Endothelial cell of umbilical vein (primary cell): Measurements from ENCODE around the gene AS3MT. TPM values are rescaled to one million over a fixed set of nuclear protein-coding genes. Genes with fewer than 3 reads are reported as not detected.

Experiments
- BruUV-seq: library from RNA; stranded (reverse); fragments of 400-500 nt; replicated peaks from 2 replicates; lab custom pipeline; 2021; lab: Mats Ljungman, UMichigan
- CTCF ChIA-PET: fragments of 300-600, 350-600 bp; sonication (Branson Sonifier 250); formaldehyde crosslinking; loops from one replicate; lab custom pipeline; 2021; ENCODE audit warnings: antibody characterized with exemption, inconsistent platforms; lab: Charles Lee
- POLR2A ChIA-PET: fragments of 300-600, 350-600 bp; sonication (Branson Sonifier 250); formaldehyde crosslinking; loops from one replicate; lab custom pipeline; 2021; ENCODE audit warnings: antibody characterized with exemption, inconsistent platforms; lab: Charles Lee
- DNase-seq: peaks from one replicate; pipeline ENCODE4 v3.0.0-alpha.2; 2011; ENCODE audit warnings: low read depth, low spot score
- FAIRE-seq: peaks from 2 replicates; lab custom pipeline; 2011; peaks lifted over from hg19 to GRCh38; lab: Jason Lieb, UNC
- H2AFZ ChIP-seq: 2 replicates; pipeline ENCODE4 v1.6.0; 2012; ENCODE audit warnings: low read depth, low read length, control low read depth, inconsistent platforms
- H3K27ac ChIP-seq: 2 replicates; pipeline ENCODE4 v1.5.1; 2011; ENCODE audit warnings: low read depth, mild to moderate bottlenecking, control low read depth, low read length, moderate library complexity; ENCODE audit not compliant: insufficient read depth
- H3K27me3 ChIP-seq, 2 experiments: 2 replicates each; pipeline versions ENCODE4 v1.6.0 to v1.6.1; 2011; ENCODE audit warnings: low read length in 2 of 2, mixed read lengths in 1 of 2; ENCODE audit not compliant: control insufficient read depth in 2 of 2, insufficient read depth in 2 of 2
- H3K36me3 ChIP-seq, 2 experiments: 2 replicates in 1 of 2; 3 replicates in 1 of 2; pipeline ENCODE4 v1.5.1; 2011; ENCODE audit warnings: low read length in 2 of 2, mild to moderate bottlenecking in 1 of 2, moderate library complexity in 1 of 2; ENCODE audit not compliant: control insufficient read depth in 2 of 2, insufficient read depth in 2 of 2; ENCODE audit errors: extremely low read depth in 1 of 2
- H3K4me1 ChIP-seq: 3 replicates; pipeline ENCODE4 v1.5.1; 2011; ENCODE audit warnings: mild to moderate bottlenecking, low read length; ENCODE audit not compliant: control insufficient read depth, insufficient read depth; ENCODE audit errors: extremely low read depth
- H3K4me2 ChIP-seq: 2 replicates; pipeline ENCODE4 v1.6.1; 2011; ENCODE audit warnings: low read length, control low read depth, mixed read lengths; ENCODE audit not compliant: insufficient read depth
- H3K4me3 ChIP-seq, 3 experiments: fragments of 200-600 bp in 1 of 3; sonication (generic), shearing (Covaris generic) in 1 of 3; replicated peaks in 1 of 3; 2 replicates each; pipeline ENCODE4 v1.5.1; 2011 to 2016; ENCODE audit warnings: control low read depth in 3 of 3, low read length in 3 of 3, mild to moderate bottlenecking in 2 of 3, inconsistent platforms in 1 of 3, low read depth in 1 of 3, moderate library complexity in 1 of 3; ENCODE audit not compliant: insufficient read depth in 1 of 3
- H3K79me2 ChIP-seq: 2 replicates; pipeline ENCODE4 v1.6.0; 2012; ENCODE audit warnings: low read length, inconsistent platforms; ENCODE audit not compliant: control insufficient read depth, insufficient read depth
- H3K9ac ChIP-seq: replicated peaks from 2 replicates; pipeline ENCODE3; 2011; ENCODE audit warnings: low read length, control low read depth; ENCODE audit not compliant: insufficient read depth; ENCODE audit errors: extremely low read depth
- H3K9me1 ChIP-seq: replicated peaks from 3 replicates; pipeline ENCODE4 v1.6.0; 2011; ENCODE audit warnings: mild to moderate bottlenecking, low read length; ENCODE audit not compliant: control insufficient read depth, insufficient read depth; ENCODE audit errors: extremely low read depth
- H3K9me3 ChIP-seq: replicated peaks from 2 replicates; pipeline ENCODE4 v1.5.1; 2012; ENCODE audit warnings: low read length, inconsistent platforms; ENCODE audit not compliant: control insufficient read depth, insufficient read depth
- H4K20me1 ChIP-seq: replicated peaks from 2 replicates; pipeline ENCODE3; 2011; ENCODE audit warnings: mild to moderate bottlenecking, low read length; ENCODE audit not compliant: control insufficient read depth, insufficient read depth; ENCODE audit errors: extremely low read depth
- CTCF ChIP-seq, 2 donors: IDR thresholded peaks; 1 replicate in 1 of 2; 2 replicates in 1 of 2; pipeline ENCODE4 v1.5.1; 2011; ENCODE audit warnings: low read length in 2 of 2, mild to moderate bottlenecking in 2 of 2, moderate library complexity in 2 of 2, control low read depth in 1 of 2, inconsistent platforms in 1 of 2, low read depth in 1 of 2; ENCODE audit not compliant: insufficient read depth in 1 of 2; ENCODE audit errors: extremely low read depth in 1 of 2
- EZH2 ChIP-seq: IDR thresholded peaks from 2 replicates; pipeline ENCODE4 v1.6.1; 2012; ENCODE audit warnings: borderline replicate concordance, low read depth, mild to moderate bottlenecking, moderate library complexity, low read length, inconsistent platforms; ENCODE audit not compliant: severe bottlenecking
- FOS ChIP-seq: IDR thresholded peaks from 2 replicates; pipeline ENCODE4 v1.6.1; 2011; ENCODE audit warnings: mild to moderate bottlenecking, low read length, moderate library complexity, borderline replicate concordance; ENCODE audit not compliant: insufficient read depth
- GATA2 ChIP-seq: IDR thresholded peaks from 2 replicates; pipeline ENCODE4 v1.7.0; 2011; ENCODE audit warnings: low read depth, mild to moderate bottlenecking, moderate library complexity, mixed read lengths, low read length; ENCODE audit not compliant: insufficient read length, insufficient read depth
- JUN ChIP-seq: IDR thresholded peaks from 2 replicates; pipeline ENCODE4 v1.6.1; 2011; ENCODE audit warnings: borderline replicate concordance, low read depth; ENCODE audit not compliant: insufficient read length, insufficient read depth
- MAX ChIP-seq: IDR thresholded peaks from 2 replicates; pipeline ENCODE4 v1.6.1; 2011; ENCODE audit not compliant: insufficient read depth, insufficient read length
- MYC ChIP-seq: IDR thresholded peaks from one replicate; pipeline ENCODE4 v1.6.1; 2011; ENCODE audit warnings: mild to moderate bottlenecking, low read depth, low read length
- POLR2A ChIP-seq: IDR thresholded peaks from 2 replicates; pipeline ENCODE4 v1.6.1; 2012; ENCODE audit warnings: low read depth, mild to moderate bottlenecking, control low read depth, low read length
- POLR2AphosphoS5 ChIP-seq: IDR thresholded peaks from 2 replicates; pipeline ENCODE4 v1.6.1; 2012; ENCODE audit warnings: low read depth, mild to moderate bottlenecking, control low read depth, low read length, moderate library complexity; ENCODE audit not compliant: insufficient read depth
- dilution Hi-C: fragments of 300-500 bp; cut with MboI; formaldehyde crosslinking; loops from one replicate; pipeline ENCODE4 v1.15.0; 2019; ENCODE audit warnings: low sequenced_read_pairs; ENCODE audit not compliant: extremely low pct_ligation_motif_present
- intact Hi-C: fragments of 100-400 bp; cut with micrococcal nuclease; formaldehyde crosslinking; loops from one replicate; pipeline ENCODE4 v1.10.0; 2022
- polyA plus RNA-seq, 4 experiments: library from polyadenylated mRNA; depleted of rRNA in 3 of 4; stranded (reverse) in 3 of 4; unstranded in 1 of 4; fragments of >200 nt; gene quantifications; 2 replicates each; pipeline versions ENCODE4 v1.2.1 to v1.2.3, GENCODE V29; 2011 to 2012; ENCODE audit warnings: missing spikeins in 1 of 4
- total RNA-seq: library from RNA; stranded (reverse); gene quantifications from 2 replicates; pipeline ENCODE4 v1.2.3, GENCODE V29; 2021

The AS3MT gene
- total and polyA plus RNA-seq, 2 donors (not counting 3 experiments of a cell fraction or from before 2014, with no cell fraction given): 1.0 TPM; not detected in 1

GRCh38 chr10:102945449-102945848 lies 76.2 kb downstream of the AS3MT start:
- H3K9me3 ChIP-seq: no peaks in the 10 kb centered on the region
- H3K4me3 ChIP-seq: no peak overlapping the region
- no peak overlapping the region for H3K9ac ChIP-seq
- dilution Hi-C loops: no loop called here
- no peaks in the 10 kb centered on the region for H3K79me2 ChIP-seq
- no peaks in the 10 kb centered on the region for H3K36me3 ChIP-seq
- no peak for FAIRE-seq
- H4K20me1 ChIP-seq: no peaks in the 10 kb centered on the region
- H3K4me2 ChIP-seq: no peak overlapping the region
- no peak overlapping the region for H3K27ac ChIP-seq
- no peak overlapping the region for H2AFZ ChIP-seq
- ChIA-PET POLR2A (no interaction called here), CTCF (interaction anchor here (1.4 to 2.7 kb wide), 2 partner anchors 299 to 389 kb away, joined by 3 to 6 read pairs; no protein-coding TSS in a partner anchor)
- no TSS peak for BruUV-seq
- peaks cover 0 to 5% of the 10 kb centered on the region in 2 experiments for H3K27me3 ChIP-seq
- no peak for TF ChIP-seq POLR2A
- TF ChIP-seq GATA2: no peak
- no peak for TF ChIP-seq MYC
- no peak for TF ChIP-seq EZH2
- TF ChIP-seq JUN: no peak
- TF ChIP-seq MAX: no peak
- TF ChIP-seq FOS: no peak
- TF ChIP-seq POLR2AphosphoS5: no peak
- TF ChIP-seq CTCF (IDR thresholded peaks at IDR 0.05; ENCODE audit: extremely low read depth in 1 of 2, insufficient read depth in 1 of 2, low read depth in 1 of 2, low read length in 2 of 2): no peak
- intact Hi-C loops: no loop called here
- H3K4me1 ChIP-seq: no peaks in the 10 kb centered on the region
- no peaks in the 10 kb centered on the region for H3K9me1 ChIP-seq
- no peak for DNase-seq
